Measurements from ENCODE around the gene PPP1CC. TPM values are rescaled to one million over a fixed set of nuclear protein-coding genes. Genes with fewer than 3 reads are reported as not detected.

The PPP1CC gene
- total RNA-seq, 1 donor from 2014 or later, result 163 TPM

- DNase-seq (ENCODE audit: missing footprints), result no peak
- intact Hi-C loops (cut with DNase I), result no loop called here
- no peak for ATAC-seq
Measured at GRCh38 chr12:110676171-110676570, 66.5 kb downstream of the PPP1CC start.

GRCh38 chr12:110670161-110670701 lies 72.5 kb downstream of the PPP1CC start:
- no peak for DNase-seq (ENCODE audit: missing footprints)
- intact Hi-C loops (cut with DNase I), result no loop called here
- no peak for ATAC-seq

Other genes starting within 250 kb of the PPP1CC start
- 106 TPM for gene VPS29, start 240.8 kb downstream of the PPP1CC start, total RNA-seq
- gene RAD9B, start 240.6 kb downstream of the PPP1CC start, total RNA-seq, result 1.1 TPM
- 99.2 TPM for gene PPTC7, start 159.6 kb downstream of the PPP1CC start, total RNA-seq
- 26.9 TPM for gene TCTN1, start 128.8 kb downstream of the PPP1CC start, total RNA-seq
- gene HVCN1, start 53.8 kb downstream of the PPP1CC start, total RNA-seq, result 11.8 TPM
- not detected for gene CCDC63, start 104.1 kb upstream of the PPP1CC start, total RNA-seq
- 17,347 TPM for gene MYL2, start 177.7 kb upstream of the PPP1CC start, total RNA-seq